Karpas-422 (cell line): ENCODE data around the gene CCDC73. TPM values are rescaled to one million over a fixed set of nuclear protein-coding genes. Genes with fewer than 3 reads are reported as not detected.
"Not testable (repeated sequence)": the region's sequence is repeated elsewhere in the genome, so short reads cannot be mapped to it uniquely, and the experiment has no call there.

Experiments
- DNase-seq: peaks from one replicate; pipeline ENCODE4 v3.0.0-alpha.2; 2015
- H2AFZ ChIP-seq: fragments of 200-600 bp; sonication (generic); 2 replicates; pipeline ENCODE4 v1.6.1; 2014; ENCODE audit warnings: antibody characterized with exemption, low read length, mixed read lengths
- H3K27ac ChIP-seq: fragments of 200-600 bp; sonication (generic); 2 replicates; pipeline ENCODE4 v1.5.1; 2014; ENCODE audit warnings: mild to moderate bottlenecking, low read length, moderate library complexity
- H3K27me3 ChIP-seq: fragments of 200-600 bp; sonication (generic); 2 replicates; pipeline ENCODE4 v1.6.1; 2014; ENCODE audit warnings: low read length, mixed read lengths
- H3K36me3 ChIP-seq: fragments of 200-600 bp; sonication (generic); 2 replicates; pipeline ENCODE4 v1.6.1; 2014; ENCODE audit warnings: low read length, mixed read lengths; ENCODE audit not compliant: insufficient read depth
- H3K4me1 ChIP-seq: fragments of 200-600 bp; sonication (generic); 2 replicates; pipeline ENCODE4 v1.6.1; 2014; ENCODE audit warnings: mild to moderate bottlenecking, low read length, mixed read lengths
- H3K4me2 ChIP-seq: fragments of 200-600 bp; sonication (generic); 2 replicates; pipeline ENCODE4 v1.6.1; 2014; ENCODE audit warnings: low read length, low read depth, mild to moderate bottlenecking; ENCODE audit not compliant: poor library complexity, severe bottlenecking
- H3K4me3 ChIP-seq: fragments of 200-600 bp; sonication (generic); 2 replicates; pipeline ENCODE4 v1.5.1; 2014; ENCODE audit warnings: mild to moderate bottlenecking, antibody characterized with exemption, low read length, mixed read lengths
- H3K79me2 ChIP-seq: fragments of 200-600 bp; sonication (generic); 2 replicates; pipeline ENCODE4 v1.6.1; 2014; ENCODE audit warnings: mild to moderate bottlenecking, low read length, mixed read lengths
- H3K9ac ChIP-seq: fragments of 200-600 bp; sonication (generic); 2 replicates; pipeline ENCODE4 v1.6.0; 2014; ENCODE audit warnings: low read length
- H3K9me2 ChIP-seq: fragments of 200-600 bp; sonication (generic), shearing (Covaris generic); replicated peaks from 2 replicates; pipeline ENCODE4 v1.6.0; 2014; ENCODE audit warnings: mild to moderate bottlenecking, low read length, moderate library complexity; ENCODE audit not compliant: insufficient read depth
- H3K9me3 ChIP-seq: fragments of 300-700, 200-600 bp; sonication (generic); 2 replicates; pipeline ENCODE4 v1.6.1; 2014; ENCODE audit warnings: low read length, mixed read lengths
- H4K20me1 ChIP-seq: fragments of 200-600 bp; sonication (generic); 2 replicates; pipeline ENCODE4 v1.6.1; 2014; ENCODE audit warnings: mild to moderate bottlenecking, antibody characterized with exemption, low read length, low read depth; ENCODE audit not compliant: insufficient read depth
- total RNA-seq: library from RNA; depleted of rRNA; stranded (reverse); fragments of >200 nt; shearing (Covaris generic); gene quantifications from 2 replicates; pipeline ENCODE4 v1.2.3, GENCODE V29; 2014; ENCODE audit warnings: low replicate concordance

The CCDC73 gene
- total RNA-seq, 1 experiment from 2014 or later = 3.0 TPM

DNA sequence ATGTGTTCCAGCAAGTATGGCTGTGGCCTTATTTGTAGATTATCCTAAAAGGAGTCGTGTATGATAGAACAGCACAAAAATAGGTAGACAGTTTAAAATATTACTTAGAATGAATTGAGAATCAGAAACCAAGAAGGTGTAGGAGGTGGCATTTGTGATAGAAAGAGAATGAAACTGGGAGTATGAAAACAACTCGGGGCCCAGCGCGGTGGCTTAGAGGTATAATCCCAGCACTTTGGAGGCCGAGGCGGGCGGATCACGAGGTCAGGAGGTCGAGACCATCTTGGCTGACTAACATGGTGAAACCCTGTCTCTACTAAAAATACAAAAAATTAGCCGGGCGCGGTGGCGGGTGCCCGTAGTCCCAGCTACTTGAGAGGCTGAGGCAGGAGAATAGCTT lies 198.3 kb downstream of the CCDC73 start:
- Histone ChIP-seq H3K4me1 (peaks cover 13% of the 10 kb centered on the region), H3K36me3 (peaks cover 86% of the 10 kb centered on the region), H4K20me1 (peaks cover 12% of the 10 kb centered on the region), H3K79me2 (peaks cover 49% of the 10 kb centered on the region)
- not testable (repeated sequence) for H3K4me3 ChIP-seq, H3K27ac ChIP-seq, H3K4me2 ChIP-seq, H3K27me3 ChIP-seq, H2AFZ ChIP-seq, DNase-seq, H3K9me2 ChIP-seq, H3K9me3 ChIP-seq, H3K9ac ChIP-seq

DNA sequence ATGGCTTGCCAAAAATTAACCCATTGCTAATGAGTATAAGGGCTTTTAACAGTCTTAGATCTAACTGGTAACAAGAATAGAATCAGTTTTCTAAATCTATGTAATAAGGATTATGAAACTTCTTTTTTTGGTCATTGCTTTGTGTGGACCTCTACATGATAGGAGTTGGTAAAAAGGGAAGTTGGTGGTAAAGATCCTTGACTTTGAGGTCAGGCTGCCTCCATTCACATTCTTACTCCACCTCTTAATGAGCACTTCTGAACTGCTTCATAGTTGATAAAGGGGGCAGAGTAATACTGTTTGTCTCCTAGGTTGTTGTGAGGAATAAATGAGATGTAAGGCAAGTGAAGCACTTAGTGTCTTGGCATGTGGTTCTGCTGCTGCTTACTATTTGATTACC lies 200.2 kb downstream of the CCDC73 start:
- H3K9ac ChIP-seq = no peak overlapping the region
- H3K4me1 ChIP-seq = peaks cover 13% of the 10 kb centered on the region
- H3K4me3 ChIP-seq = no peak overlapping the region
- no peak overlapping the region for H3K4me2 ChIP-seq
- H2AFZ ChIP-seq = no peak overlapping the region
- no peaks in the 10 kb centered on the region for H3K9me3 ChIP-seq
- no peak for DNase-seq
- no peaks in the 10 kb centered on the region for H3K9me2 ChIP-seq
- H3K79me2 ChIP-seq = peaks cover 63% of the 10 kb centered on the region
- peaks cover 82% of the 10 kb centered on the region for H3K36me3 ChIP-seq
- H3K27ac ChIP-seq = no peak overlapping the region
- peaks cover 4% of the 10 kb centered on the region for H4K20me1 ChIP-seq
- H3K27me3 ChIP-seq = no peaks in the 10 kb centered on the region

DNA sequence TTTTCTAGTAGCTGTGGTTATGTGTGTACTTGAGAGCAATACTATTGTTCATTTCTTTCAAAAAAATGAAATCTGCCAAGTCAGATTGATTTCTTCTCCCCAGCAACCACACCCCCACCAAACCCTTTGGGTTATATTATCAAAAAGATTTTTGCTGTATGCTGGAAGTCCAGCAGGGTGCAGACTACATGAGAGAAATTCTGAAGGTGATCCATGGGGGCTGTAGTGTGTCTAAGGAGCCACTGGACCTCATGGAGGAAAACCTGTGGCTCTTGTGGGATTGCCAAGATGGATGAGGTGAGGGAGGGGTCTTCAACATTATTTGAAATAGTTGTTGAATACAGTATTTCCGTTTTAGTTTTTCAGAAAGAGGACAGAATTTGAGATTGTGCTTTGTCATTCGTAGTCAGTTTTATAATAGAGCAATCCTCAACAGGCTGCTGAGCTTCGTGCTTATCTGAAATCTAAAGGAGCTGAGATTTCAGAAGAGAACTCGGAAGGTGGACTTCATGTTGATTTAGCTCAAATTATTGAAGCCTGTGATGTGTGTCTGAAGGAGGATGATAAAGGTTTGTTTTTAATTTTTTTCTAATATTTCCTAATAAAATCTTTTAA lies 207.8 kb downstream of the CCDC73 start:
- Histone ChIP-seq H3K4me1 (peaks cover 23% of the 10 kb centered on the region), H4K20me1 (peaks cover 42% of the 10 kb centered on the region), H2AFZ (no peak overlapping the region), H3K9me3 (no peaks in the 10 kb centered on the region), H3K27me3 (no peaks in the 10 kb centered on the region), H3K4me2 (peak overlapping the region; percentile 94), H3K79me2 (peaks cover 71% of the 10 kb centered on the region), H3K9me2 (no peaks in the 10 kb centered on the region), H3K9ac (no peak overlapping the region), H3K27ac (no peak overlapping the region), H3K4me3 (no peak overlapping the region), H3K36me3 (peaks cover 42% of the 10 kb centered on the region)
- DNase-seq = peak; percentile 67

DNA sequence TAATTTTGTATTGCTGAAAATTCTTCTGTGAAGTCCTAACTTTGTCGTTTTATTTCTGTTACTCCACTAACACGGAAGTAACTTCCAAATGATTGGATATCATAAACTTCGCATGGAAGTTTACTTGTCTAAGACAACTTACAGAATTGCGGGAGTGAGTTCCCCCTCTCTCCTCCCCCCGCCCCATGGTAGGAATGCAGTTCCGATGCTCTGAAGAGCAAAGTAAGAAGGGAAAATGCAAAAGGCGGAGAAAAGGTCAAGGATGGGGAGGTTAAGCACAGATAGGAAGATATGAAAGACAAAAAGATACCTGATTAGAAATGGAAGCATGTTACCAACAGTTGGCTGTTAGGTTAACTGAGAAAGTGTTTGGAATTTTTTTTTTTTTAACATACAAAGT lies 209.5 kb downstream of the CCDC73 start:
- H3K4me2 ChIP-seq = peak overlapping the region; percentile 94
- H3K9me2 ChIP-seq = no peaks in the 10 kb centered on the region
- H3K9me3 ChIP-seq = no peaks in the 10 kb centered on the region
- H3K27me3 ChIP-seq = no peaks in the 10 kb centered on the region
- peaks cover 42% of the 10 kb centered on the region for H4K20me1 ChIP-seq
- H3K4me3 ChIP-seq = peak overlapping the region; percentile 74
- peak overlapping the region; percentile 98 for H3K9ac ChIP-seq
- H2AFZ ChIP-seq = no peak overlapping the region
- no peak for DNase-seq
- H3K36me3 ChIP-seq = peaks cover 31% of the 10 kb centered on the region
- peak overlapping the region; percentile 10; the same call in 1 of the 2 replicates for H3K27ac ChIP-seq
- peaks cover 63% of the 10 kb centered on the region for H3K79me2 ChIP-seq
- H3K4me1 ChIP-seq = peaks cover 23% of the 10 kb centered on the region

DNA sequence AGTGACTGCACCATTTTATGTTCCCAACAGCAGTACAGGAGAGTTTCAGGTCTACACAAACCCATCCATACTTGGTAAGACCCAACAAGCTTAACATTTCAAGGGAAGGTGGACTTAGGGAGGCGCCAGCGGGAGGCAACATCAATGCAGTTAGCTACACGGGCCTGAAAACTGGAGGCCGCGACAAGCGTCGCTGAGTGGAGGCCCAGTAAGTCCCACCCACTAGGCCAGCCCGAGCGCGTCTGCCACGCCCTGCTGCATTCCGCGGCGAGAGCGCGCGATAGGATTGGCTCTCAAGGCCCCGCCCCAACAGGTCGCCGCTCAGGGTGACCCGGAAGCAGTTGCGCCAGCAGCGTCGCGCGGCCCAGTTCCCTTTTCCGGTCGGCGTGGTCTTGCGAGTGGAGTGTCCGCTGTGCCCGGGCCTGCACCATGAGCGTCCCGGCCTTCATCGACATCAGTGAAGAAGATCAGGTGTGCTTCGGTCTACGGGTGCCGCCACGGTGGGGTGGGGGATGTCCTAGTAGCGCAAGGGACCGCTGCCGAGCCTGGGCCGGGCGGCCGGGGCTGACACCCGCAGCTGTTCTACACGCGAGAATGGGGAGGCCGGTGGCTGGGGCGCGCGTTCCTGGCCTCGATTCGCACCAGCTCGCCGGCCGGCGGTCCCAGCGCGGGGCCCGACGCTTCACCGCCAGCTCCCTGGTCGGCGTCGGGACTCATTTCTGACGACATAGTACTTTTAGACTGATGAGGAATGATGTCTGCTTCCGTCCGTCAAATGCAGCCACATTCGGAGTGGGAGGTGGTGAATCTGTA lies 210.8 kb downstream of the CCDC73 start, which contains the start of gene EIF3M:
Gene EIF3M (plus strand): TSS at position 373 of the 813 bp plus-strand sequence. CDS start 57 bp downstream, at position 430.
- peak; percentile 99 for DNase-seq
- H3K9me3 ChIP-seq = no peaks in the 10 kb centered on the region
- no peaks in the 10 kb centered on the region for H3K27me3 ChIP-seq
- H2AFZ ChIP-seq = peak within 1 kb of the TSS; percentile 99
- H3K36me3 ChIP-seq = peaks cover 22% of the 10 kb centered on the region
- H3K9me2 ChIP-seq = no peaks in the 10 kb centered on the region
- H3K27ac ChIP-seq = peak within 1 kb of the TSS; percentile 62
- H3K9ac ChIP-seq = peak within 1 kb of the TSS; percentile 98
- H3K4me3 ChIP-seq = peak within 1 kb of the TSS; percentile 74
- peak within 1 kb of the TSS; percentile 94 for H3K4me2 ChIP-seq
- peaks cover 51% of the 10 kb centered on the region for H3K79me2 ChIP-seq
- H3K4me1 ChIP-seq = peaks cover 23% of the 10 kb centered on the region
- H4K20me1 ChIP-seq = peaks cover 39% of the 10 kb centered on the region

DNA sequence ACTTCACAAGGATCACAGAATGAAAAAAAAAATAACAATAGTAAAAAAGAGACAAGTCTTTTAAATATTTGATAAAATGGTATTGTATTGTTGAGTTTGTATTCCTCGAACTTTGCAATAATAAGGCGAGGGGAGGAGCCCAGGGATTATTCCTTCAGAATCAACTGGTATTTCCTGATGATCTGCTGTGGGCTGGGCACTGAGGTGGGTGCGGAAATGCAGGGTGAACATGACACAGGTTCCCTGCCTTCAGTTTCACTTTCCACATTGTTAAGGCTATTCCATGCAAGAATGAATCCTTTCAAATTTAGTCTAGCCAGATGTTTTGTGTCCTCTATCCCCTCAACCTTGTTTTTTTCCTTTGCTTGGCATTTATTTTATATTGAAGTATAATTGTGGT lies 212.9 kb downstream of the CCDC73 start:
- no peak overlapping the region for H3K9ac ChIP-seq
- H3K9me2 ChIP-seq = no peaks in the 10 kb centered on the region
- DNase-seq = no peak
- H4K20me1 ChIP-seq = peaks cover 20% of the 10 kb centered on the region
- H3K4me3 ChIP-seq = no peak overlapping the region
- H3K79me2 ChIP-seq = peaks cover 30% of the 10 kb centered on the region
- H3K27ac ChIP-seq = no peak overlapping the region
- H3K9me3 ChIP-seq = no peaks in the 10 kb centered on the region
- H3K27me3 ChIP-seq = no peaks in the 10 kb centered on the region
- H3K4me2 ChIP-seq = no peak overlapping the region
- H3K4me1 ChIP-seq = peaks cover 21% of the 10 kb centered on the region
- H3K36me3 ChIP-seq = peaks cover 4% of the 10 kb centered on the region; the same call in 1 of the 2 replicates
- no peak overlapping the region for H2AFZ ChIP-seq

DNA sequence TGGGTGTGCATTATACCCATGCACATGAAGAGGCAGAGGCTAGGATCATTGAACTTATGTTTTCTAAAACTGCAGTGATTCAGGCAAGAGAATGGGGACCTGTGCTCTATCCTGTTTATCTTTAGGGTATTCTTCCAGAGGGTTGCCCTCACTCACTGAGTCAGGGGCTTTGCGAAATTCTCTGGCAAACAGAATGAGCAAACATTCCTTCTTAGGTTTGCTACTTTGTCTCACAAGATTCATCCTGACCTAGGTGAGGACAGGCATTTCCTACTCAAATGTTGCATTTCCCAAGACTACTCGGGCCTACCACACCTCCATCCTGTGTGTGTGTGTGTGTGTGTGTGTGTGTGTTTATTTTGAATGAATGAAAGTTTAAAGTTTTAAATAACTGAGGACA lies 213.5 kb downstream of the CCDC73 start:
- Histone ChIP-seq H3K4me3 (no peak overlapping the region), H3K79me2 (peaks cover 24% of the 10 kb centered on the region), H3K36me3 (peaks cover 4% of the 10 kb centered on the region; the same call in 1 of the 2 replicates), H3K27ac (no peak overlapping the region), H4K20me1 (peaks cover 14% of the 10 kb centered on the region), H3K27me3 (no peaks in the 10 kb centered on the region), H2AFZ (no peak overlapping the region), H3K4me1 (peaks cover 16% of the 10 kb centered on the region), H3K9ac (no peak overlapping the region), H3K9me2 (no peaks in the 10 kb centered on the region), H3K9me3 (no peaks in the 10 kb centered on the region), H3K4me2 (no peak overlapping the region)
- DNase-seq = no peak

DNA sequence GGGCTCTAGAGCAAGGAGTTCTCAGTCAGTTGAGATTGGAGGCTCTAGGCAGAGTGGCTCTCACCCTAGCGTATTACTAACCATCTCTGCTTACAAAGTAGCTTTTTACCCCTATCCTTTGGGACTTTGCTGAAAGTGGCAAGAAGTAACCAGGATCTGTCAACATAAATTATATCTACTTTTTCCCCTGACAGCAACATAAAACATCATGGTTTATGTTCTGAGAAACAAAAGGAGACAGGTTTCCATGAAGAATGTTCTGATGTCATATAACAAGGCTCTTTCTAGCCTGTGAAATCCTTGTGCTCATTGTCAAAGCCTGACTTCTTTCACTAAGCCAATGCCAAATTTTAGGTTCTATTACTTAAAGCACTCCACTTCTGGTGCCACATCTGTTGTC lies 218.0 kb downstream of the CCDC73 start:
- Histone ChIP-seq H3K4me1 (peaks cover 3% of the 10 kb centered on the region; the same call in 1 of the 2 replicates), H3K4me2 (no peak overlapping the region), H3K27me3 (no peaks in the 10 kb centered on the region), H3K9ac (no peak overlapping the region), H3K9me2 (no peaks in the 10 kb centered on the region), H3K79me2 (no peaks in the 10 kb centered on the region), H4K20me1 (no peaks in the 10 kb centered on the region), H2AFZ (no peak overlapping the region), H3K4me3 (no peak overlapping the region), H3K27ac (no peak overlapping the region), H3K9me3 (no peaks in the 10 kb centered on the region), H3K36me3 (no peaks in the 10 kb centered on the region)
- DNase-seq = no peak
